GM12872 (cell line): ENCODE data around the gene XCR1.

Experiments used
- CTCF ChIP-seq: IDR thresholded peaks from 3 replicates; pipeline ENCODE4 v1.5.1; 2011; ENCODE audit warnings: low read depth, mild to moderate bottlenecking, low read length, moderate library complexity; ENCODE audit not compliant: insufficient read depth

The XCR1 gene

GRCh38 chr3:45988362-45988761, 38.9 kb downstream of the XCR1 start:
- no peak for TF ChIP-seq CTCF

GRCh38 chr3:45987368-45988291, 39.7 kb downstream of the XCR1 start:
- TF ChIP-seq CTCF: no peak

- TF ChIP-seq CTCF: no peak
Measured at GRCh38 chr3:45986303-45986982, 40.8 kb downstream of the XCR1 start.

GRCh38 chr3:45985532-45986302, 41.6 kb downstream of the XCR1 start:
- no peak for TF ChIP-seq CTCF

GRCh38 chr3:45984331-45985312, 42.7 kb downstream of the XCR1 start:
- TF ChIP-seq CTCF: no peak

GRCh38 chr3:45983770-45984169, 43.5 kb downstream of the XCR1 start:
- no peak for TF ChIP-seq CTCF
